GM10248 (cell line): ENCODE measurements around the gene NKX1-1.
"Not testable (repeated sequence)": the region's sequence is repeated elsewhere in the genome, so short reads cannot be mapped to it uniquely, and the experiment has no call there.

Experiments used
- CTCF ChIA-PET: fragments of 300-600 bp; sonication (Branson Sonifier 250); formaldehyde crosslinking; extraction: SDS; loops from one replicate; lab custom pipeline; 2021; ENCODE audit warnings: antibody characterized with exemption; lab: Yijun Ruan, JAX
- POLR2A ChIA-PET: fragments of 350-650 bp; sonication (Branson Sonifier 250); formaldehyde crosslinking; extraction: SDS; loops from one replicate; lab custom pipeline; 2020; ENCODE audit warnings: antibody characterized with exemption; lab: Yijun Ruan, JAX
- DNase-seq: peaks from one replicate; pipeline ENCODE4 v3.0.0; 2012; ENCODE audit errors: extremely low spot score
- CTCF ChIP-seq: IDR thresholded peaks from 2 replicates; pipeline ENCODE4 v1.5.1; 2012; ENCODE audit warnings: mild to moderate bottlenecking, low read depth; ENCODE audit errors: extremely low read depth, missing control alignments, control extremely low read depth

NKX1-1 gene

GRCh38 chr4:1393866-1394265, 12.4 kb downstream of the NKX1-1 start:
- ChIA-PET CTCF (no interaction called here), POLR2A (no interaction called here)
- TF ChIP-seq CTCF, result no peak
- no peak for DNase-seq

GRCh38 chr4:1393363-1393762, 12.9 kb downstream of the NKX1-1 start:
- CTCF ChIA-PET, DNase-seq: not testable (repeated sequence)

GRCh38 chr4:1385373-1386340, 20.6 kb downstream of the NKX1-1 start:
- DNase-seq, result no peak
- ChIA-PET POLR2A (no interaction called here), CTCF (no interaction called here)
- TF ChIP-seq CTCF, result no peak

More at GRCh38 chr4:1393363-1393762, 12.9 kb downstream of the NKX1-1 start:
- POLR2A ChIA-PET, result not testable (repeated sequence)

GRCh38 chr4:1384675-1385372, 21.4 kb downstream of the NKX1-1 start:
- no peak for DNase-seq
- POLR2A ChIA-PET, result no interaction called here
- no peak for TF ChIP-seq CTCF
- CTCF ChIA-PET, result no interaction called here

GRCh38 chr4:1383728-1384591, 22.3 kb downstream of the NKX1-1 start:
- CTCF ChIA-PET, result no interaction called here
- DNase-seq, result no peak
- no peak for TF ChIP-seq CTCF
- POLR2A ChIA-PET, result no interaction called here

- no peak for TF ChIP-seq CTCF
- CTCF ChIA-PET, result no interaction called here
- POLR2A ChIA-PET, result no interaction called here
- no peak for DNase-seq
Observed at GRCh38 chr4:1382776-1383727, 23.2 kb downstream of the NKX1-1 start.
